HuH-7.5 (cell line): Measurements from ENCODE around the gene CUL9.
"Not testable (repeated sequence)": the region's sequence is repeated elsewhere in the genome, so short reads cannot be mapped to it uniquely, and the experiment has no call there.

Experiments used
- DNase-seq: peaks from one replicate; pipeline ENCODE4 v3.0.0; 2011; ENCODE audit warnings: low spot score

The CUL9 gene

DNA sequence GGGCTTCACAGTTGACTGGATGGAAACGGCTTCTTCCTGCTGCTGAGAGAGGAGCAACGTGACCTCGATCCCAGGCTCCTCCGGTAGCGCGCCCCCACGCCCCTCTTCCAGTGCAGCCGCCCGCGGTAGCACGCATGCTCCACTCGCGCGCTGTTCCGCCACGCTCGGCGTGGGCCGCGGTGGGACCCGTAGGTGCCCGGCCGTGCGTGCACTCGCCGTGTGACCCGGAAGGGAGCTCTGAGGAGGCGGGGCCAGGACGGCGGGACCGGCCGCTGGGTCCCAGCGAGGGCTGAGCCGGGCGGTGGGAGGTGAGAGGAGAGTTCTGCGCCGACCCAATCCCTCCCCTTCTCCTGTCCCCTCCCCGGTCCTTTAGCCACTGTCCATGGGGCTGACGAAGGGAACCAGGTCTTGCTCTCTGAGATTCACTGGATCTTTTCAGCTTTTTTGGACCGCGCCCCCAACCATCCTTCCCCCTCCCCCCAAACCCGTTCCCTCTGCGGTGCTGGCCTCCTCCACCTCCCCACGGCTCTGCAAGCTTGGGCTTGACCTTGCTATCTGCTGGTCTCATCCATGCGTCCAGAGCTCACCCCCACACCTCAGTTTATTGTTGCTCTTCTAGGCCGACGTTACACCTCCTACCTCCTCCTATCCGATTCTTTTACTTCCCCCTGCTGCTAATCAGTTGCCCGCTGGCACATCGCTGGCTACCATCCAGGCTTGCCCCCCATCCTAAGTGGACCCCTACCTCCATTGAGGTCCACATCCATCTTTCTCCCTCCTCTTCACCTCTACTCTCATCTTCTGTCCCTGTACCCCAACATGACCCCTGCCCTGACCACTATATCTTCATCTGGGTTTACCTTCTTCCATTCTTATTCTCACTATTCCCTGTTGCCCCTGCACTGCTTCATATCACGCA, at the start of gene CUL9:
Gene CUL9 (plus strand): TSS at position 255 of the 919 bp plus-strand sequence. CDS start 2,115 bp downstream, outside the sequence.
- DNase-seq = peak; percentile 74

DNA sequence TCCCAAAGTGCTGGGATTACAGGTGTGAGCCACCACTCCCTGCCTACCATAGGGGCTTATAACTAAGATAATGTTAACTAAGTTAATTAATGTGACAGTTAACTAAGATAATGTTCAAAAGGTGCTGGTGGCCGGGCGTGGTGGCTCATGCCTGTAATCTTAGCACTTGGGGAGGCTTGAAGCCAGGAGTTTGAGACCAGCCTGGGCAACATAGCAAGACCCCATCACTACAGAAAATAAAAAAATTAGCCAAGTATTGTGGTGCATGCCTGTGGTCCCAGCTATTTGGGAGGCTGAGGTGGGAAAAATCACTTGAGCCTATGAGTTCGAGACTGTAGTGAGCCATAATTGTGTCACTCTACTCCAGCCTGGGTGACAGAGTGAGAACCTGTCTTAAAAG, 43.7 kb upstream of the CUL9 start:
- no peak for DNase-seq

DNA sequence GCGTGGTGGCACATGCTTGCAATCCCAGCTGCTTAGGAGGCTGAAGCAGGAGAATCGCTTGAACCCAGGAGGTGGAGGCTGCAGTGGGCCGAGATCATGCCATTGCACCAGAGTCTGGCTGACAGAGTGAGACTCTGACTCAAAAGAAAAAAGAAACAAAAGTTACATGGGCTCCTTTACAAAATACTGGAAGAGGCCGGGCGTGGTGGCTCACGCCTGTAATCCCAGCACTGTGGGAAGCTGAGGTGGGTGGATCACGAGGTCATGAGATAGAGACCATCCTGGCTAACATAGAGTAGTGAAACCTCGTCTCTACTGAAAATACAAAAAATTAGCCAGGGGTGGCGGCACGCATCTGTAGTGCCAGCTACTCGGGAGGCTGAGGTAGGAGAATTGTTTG, 42.0 kb upstream of the CUL9 start:
- DNase-seq = not testable (repeated sequence)

DNA sequence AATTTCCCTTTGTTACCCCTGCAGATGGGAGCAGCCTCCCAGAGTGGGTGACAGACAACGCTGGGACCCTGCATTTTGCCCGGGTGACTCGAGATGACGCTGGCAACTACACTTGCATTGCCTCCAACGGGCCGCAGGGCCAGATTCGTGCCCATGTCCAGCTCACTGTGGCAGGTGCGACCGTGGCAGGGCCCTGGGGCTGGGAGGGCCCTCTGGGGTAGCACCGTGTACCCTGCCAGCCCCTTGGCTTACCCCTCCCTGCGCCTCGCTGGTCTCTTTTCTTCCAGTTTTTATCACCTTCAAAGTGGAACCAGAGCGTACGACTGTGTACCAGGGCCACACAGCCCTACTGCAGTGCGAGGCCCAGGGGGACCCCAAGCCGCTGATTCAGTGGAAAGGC, 40.4 kb upstream of the CUL9 start:
- no peak for DNase-seq

DNA sequence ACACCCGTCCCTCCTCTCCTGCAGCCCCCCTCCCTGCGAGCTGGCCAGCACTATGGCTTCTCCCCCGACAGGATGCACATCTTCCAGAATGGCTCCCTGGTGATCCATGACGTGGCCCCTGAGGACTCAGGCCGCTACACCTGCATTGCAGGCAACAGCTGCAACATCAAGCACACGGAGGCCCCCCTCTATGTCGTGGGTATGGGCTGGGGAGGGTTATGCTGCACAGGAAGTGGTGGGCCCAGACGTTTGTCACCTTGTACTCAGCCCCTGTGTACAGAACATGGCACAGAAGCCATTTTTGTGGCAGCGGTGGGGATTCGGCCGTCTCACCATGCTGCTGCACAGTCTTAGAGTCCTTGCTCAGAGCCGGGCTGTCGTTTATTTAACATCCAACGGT, 39.9 kb upstream of the CUL9 start:
- no peak for DNase-seq

DNA sequence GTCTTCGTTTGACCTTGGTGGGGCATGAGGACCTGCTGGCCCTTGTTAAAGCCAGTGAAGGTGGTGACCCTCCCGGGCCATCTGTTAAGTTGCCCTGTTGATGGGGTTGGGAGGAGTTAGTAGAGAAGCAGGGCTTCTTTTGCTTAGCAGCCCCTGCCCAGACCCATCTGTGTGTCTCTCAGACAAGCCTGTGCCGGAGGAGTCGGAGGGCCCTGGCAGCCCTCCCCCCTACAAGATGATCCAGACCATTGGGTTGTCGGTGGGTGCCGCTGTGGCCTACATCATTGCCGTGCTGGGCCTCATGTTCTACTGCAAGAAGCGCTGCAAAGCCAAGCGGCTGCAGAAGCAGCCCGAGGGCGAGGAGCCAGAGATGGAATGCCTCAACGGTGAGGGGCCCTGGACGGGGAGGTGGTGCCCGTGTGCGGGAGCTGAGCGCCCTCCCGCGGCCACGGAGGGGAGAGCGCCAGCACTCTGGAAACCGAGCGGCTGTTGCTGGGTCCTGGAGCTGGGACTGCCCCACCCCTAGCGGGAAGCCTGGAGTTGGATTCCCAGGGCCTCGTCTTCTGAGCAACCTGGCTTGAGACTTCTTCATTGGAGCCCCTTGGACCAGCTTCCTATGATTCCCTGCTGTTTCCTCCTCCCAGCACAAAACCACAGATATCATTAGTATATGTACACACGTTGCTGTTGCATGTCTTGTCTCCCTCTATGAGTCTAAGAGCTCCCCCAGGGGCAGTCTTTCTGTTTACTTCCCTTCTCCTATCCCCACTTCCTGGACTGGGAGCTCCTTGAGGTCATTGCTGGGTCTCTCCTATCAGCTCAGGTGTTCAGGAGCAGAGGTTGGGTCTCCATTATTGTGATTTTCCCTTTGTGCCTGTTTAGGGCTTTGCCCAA, 38.5 kb upstream of the CUL9 start:
- peak; percentile 90 for DNase-seq

DNA sequence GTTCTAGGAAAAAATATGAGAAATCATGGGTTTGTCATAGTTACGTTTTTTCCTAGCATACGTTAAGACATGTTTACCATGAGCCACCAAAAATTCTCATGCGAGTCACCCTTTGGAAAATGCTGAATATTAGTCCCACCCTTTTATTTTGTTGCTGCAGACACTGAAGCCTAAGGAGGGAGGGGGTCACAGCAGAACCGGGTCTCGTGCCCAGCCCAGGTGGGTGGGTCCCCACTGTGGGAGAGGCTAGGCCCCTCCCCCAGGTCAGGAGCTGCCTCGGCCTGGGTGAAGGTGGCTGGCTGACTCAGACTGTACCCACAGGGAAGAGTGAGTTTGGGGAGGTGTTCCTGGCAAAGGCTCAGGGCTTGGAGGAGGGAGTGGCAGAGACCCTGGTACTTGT, 37.1 kb upstream of the CUL9 start:
- no peak for DNase-seq

DNA sequence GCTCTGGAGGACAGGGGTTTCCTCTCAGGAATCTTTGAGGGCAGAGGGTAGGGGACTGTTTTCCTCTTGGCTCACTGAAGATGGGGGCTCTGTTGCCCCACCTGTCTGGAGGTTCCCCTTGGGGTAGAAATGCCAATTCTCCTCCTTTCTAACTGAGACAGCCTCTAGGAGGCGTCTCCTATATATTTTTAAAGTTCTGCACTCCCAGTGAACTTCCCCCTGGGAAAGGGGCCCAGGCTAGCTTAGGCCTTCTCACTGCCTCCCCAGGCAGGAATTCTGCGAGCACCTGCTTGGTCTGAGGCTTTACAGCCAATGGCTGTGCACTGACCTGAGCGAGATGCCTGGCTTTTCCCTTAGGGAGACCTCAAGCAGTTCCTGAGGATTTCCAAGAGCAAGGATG, 35.7 kb upstream of the CUL9 start:
- no peak for DNase-seq

DNA sequence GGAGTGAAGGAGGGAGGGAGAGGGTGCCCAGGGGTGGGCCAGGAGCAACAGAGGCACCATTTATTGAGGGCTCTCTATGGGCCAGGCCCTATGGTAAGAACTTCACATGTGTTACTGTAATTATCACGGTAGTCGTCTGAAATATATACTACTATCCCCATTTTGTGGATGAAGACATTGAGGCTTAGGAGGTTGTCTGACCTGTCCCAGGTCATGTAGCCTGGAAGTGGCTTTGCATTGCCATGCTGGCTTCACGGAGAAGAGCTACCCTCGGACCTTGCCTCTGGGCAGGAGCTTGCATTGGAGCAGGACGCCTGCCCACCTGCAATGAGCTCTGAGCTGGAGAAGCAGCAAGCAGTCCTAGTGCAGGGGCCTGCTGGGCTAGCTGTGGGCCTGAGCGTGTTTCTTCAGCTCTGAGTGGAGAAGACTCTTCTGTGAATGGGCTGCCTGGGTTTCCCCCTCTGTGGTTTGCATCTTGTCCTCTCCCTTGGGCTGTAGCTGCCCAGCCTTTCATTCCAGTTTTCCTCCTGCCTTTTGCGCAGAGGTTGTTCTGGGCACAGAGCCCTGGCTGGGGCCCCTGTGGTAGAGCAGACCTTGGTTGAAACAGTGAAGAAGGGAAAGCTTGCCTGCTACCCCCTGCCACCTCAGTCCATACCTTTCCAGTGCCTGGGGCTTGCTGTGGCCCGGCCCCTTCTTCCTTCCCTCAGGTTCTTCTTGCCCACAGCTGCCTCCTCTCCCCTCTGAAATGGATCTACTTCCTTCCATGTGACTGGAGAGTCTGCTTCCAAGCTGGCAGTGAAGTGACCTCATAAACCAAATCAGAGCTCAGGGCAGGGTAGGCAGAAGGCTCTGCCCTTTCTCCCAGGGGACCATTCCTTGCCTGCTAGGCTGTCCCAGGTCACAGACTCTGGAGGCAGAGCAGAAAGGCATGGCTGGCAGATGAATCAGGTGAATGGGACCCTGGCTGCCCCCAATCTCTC, 35.0 kb upstream of the CUL9 start:
- DNase-seq = no peak

DNA sequence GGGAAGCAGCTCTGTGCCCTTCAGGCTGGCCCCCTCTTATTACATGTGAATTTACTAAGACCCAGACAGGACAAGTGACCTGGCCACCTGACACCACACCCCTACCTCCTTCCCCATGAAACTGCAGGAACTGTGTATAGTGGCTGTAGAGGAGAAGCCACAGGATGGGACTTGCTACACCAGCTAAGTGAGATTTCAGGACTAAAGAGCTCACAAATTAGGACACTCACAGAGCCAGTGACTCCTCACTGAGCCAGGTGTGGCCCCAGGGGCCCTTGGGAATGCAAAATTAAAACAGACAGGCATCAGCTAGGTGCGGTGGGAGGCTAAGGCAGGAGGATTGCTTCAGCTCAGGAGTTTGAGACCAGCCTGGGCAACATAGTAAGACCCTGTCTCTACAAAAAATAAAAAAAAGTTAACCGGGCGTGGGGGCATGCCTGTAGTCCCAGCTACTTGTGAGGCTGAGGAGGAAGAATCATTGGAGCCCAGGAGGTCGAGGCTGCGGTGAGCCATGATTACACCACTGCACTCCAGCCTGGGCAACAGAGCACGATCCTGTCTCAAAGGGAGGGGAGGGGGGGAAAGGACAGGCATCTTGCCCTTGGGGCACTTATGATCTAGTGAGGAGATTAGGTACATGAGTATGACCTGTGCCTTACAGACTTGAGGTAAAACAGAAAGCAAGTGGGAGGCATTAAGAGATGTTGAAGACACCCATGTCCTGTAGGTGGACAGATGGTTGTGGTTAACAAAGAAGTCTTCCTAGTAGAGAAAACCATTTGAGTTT, 34.1 kb upstream of the CUL9 start:
- no peak for DNase-seq

DNA sequence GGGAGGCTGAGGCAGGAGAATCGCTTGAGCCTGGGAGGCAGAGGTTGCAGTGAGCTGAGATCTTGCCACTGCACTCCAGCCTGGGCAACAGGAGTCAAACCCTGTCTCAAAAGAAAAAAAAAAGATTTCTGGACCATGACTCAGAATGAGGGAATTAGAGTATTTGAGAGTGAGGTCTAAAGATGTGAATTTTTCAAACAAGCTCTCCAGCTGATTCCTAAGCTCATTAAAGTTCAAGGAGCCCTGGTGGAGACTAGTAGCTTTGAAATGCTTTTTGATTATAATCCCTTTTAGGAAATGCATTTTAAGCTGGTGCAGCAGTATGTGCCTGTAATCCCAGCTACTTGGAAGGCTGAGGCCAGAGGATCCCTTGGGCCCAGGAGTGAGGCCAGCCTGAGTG, 32.7 kb upstream of the CUL9 start:
- no peak for DNase-seq

DNA sequence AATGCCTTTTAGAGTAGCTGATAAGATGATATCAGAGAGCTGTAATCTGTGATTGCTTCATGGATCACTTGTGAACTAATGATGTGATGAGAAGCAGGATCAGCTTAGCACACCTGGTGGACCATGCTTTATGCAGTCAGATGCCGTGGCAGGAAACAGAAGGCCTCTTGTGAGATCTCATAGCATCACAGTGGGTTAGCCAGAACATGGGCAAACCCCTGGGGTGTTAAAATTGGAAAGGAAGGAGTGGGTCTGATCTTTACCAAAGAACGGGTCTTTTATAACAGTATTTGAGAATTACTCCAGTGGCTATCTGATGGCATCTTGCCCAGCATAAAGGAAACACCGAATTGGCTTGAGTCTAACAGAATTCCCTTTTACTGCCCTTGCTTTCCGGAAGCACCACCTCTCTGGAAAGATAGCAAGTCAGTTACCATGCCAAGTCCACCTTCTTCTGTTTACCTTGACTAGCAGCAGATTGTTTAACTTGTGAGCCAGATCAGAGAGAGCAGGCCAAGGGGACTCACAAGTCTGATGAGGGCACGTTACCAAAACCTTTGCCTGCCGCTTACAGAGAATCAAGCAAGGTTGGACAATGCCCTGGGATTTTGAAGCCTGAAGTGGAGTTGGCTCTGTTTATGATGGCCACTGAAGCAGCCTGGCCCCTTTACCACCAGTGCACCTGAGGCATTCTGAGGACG, 31.8 kb upstream of the CUL9 start:
- DNase-seq = no peak

DNA sequence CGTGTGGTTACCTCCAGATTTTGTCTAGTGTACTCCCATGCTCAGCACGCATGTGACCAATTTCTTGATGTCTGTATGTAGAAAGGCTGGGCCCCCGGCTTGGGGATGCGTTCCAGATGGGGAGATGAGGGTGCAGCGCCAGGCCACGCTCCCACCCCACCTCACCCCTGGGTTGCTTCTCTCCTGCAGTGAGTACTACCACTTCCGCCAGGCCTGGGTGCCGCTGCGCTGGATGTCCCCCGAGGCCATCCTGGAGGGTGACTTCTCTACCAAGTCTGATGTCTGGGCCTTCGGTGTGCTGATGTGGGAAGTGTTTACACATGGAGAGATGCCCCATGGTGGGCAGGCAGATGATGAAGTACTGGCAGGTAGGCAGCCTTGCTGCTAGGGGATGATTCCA, 22.4 kb upstream of the CUL9 start:
- no peak for DNase-seq

DNA sequence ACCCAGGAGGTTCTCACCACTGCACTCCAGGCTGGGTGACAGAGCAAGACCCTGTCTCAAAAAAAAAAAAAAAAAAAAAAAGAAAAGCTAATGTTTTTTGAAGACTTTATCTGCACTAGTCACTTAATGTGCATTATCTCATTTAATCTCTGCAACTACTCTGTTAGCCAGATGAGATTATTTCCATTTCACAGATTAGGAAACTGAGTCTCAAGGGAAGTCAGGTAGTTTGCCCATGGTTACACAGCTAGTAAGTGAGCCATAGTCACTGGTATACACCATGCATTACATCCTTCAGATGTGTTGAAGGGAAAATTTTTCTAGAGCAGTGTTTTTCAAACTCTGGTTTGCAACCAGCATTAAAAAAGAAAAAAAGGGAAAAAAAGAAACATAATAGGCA, 18.1 kb upstream of the CUL9 start:
- DNase-seq = no peak

DNA sequence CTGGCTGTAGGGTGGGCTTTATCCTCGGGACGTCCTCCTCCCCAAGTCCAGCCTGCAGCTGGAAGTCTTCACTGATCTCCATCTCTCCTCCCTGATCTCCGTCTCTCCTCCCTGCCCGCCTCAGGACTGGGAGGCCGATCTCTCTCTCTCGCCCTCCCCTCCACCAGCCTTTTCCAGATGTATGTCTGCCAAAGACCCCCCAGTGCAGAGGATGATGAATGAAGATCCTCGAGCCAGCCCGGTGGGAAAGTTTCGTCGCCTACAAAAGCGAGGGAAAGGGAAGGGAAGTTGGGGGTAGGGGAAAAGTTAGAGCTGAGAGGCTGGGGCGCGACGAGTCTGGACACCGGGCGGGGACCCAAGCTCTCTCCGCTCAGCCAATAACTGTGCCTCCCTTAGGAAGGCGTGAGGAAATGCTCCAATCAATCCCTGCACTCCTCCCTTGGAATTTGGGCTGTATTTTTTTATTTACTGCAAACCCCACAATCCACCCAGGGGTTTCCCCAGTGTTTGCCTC, 11.5 kb upstream of the CUL9 start:
- DNase-seq = peak; percentile 62

DNA sequence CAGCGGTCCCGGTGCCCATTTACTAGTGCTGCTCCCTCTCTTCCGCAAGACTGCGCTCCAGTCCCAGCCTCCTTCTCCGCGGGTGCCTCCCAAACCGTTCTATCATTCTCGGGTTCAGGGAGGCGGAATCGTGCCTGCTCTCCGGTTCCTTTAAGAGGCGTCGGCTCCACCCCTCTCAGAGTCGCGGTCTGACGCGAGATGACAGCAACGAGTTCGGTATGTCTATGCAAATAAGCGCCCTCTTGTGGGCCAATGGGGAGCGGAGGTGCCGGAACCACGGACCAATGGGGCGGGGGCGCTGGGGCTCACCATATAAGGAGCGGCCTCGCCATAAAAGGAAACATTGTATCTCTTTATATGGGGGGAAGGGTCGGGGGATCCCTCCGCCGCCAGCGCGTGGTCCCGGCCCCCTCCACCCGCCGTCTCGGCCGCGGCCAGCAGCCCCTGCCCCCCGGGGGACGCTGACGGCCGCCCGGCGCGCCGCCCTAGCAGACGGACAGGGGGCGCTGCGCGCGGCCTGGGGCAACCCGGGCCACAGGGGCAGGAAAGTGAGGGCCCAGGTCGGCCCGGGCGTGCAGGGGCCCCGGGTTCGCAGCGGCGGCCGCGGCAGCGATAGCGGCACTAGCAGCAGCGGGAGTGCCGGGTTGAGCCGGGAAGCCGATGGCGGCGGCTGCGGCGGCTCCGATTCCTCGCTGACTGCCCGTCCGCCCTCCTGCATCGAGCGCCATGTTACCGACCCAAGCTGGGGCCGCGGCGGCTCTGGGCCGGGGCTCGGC, 10.9 kb upstream of the CUL9 start, which contains the start of gene SRF:
Gene SRF (plus strand): TSS at position 339 of the 776 bp plus-strand sequence. CDS start 388 bp downstream, at position 727.
- peak; percentile 84 for DNase-seq

DNA sequence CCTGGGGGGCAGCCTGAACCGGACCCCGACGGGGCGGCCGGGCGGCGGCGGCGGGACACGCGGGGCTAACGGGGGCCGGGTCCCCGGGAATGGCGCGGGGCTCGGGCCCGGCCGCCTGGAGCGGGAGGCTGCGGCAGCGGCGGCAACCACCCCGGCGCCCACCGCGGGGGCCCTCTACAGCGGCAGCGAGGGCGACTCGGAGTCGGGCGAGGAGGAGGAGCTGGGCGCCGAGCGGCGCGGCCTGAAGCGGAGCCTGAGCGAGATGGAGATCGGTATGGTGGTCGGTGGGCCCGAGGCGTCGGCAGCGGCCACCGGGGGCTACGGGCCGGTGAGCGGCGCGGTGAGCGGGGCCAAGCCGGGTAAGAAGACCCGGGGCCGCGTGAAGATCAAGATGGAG, 10.3 kb upstream of the CUL9 start:
- no peak for DNase-seq

DNA sequence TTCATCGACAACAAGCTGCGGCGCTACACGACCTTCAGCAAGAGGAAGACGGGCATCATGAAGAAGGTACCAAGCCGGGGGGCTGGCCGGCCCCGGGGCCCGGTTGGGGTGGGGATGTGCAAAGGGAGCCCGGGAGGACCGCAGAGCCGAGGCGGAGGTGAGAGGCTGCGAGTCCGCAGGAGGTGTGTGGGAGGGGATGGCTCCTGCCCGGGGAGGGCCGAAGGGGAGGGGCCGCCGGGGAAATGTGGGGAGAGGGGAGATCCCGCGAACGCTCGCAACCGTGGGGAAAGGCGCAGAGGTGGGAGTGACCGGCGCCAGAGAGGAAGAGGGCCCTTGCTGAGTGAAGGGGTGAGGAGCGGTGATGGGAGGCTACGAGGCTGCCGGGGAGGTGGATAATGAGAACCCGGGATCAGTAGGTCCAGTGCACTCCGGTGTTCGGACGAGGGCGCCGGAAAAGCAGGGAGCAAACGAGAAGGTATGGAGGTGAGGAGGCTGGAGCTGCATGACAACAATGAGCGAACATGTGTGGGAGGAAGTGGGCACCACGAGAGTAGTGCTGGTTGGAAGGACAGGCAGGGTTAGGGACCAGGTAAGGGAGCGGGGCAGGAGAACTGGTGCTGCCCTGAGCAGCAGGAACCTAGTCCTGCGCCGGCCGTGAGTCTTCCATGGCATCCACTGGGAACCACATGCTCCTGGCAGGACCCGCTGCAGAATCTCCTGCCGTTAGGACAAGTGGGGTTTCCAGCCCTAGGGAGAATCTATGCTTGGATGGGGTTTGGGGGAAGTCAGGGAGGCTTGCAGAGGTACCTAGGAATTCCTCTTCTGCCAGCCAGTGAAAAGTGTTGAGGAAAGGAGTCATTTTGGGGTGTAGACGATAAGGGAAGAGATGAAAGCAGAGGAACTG, 9.6 kb upstream of the CUL9 start:
- DNase-seq = peak; percentile 47
